ENCODE results near the gene DENND1B.
A peak's percentile ranks its signal among the peaks of the same experiment; 100 is the strongest.
"Not testable (repeated sequence)": the region's sequence is repeated elsewhere in the genome, so short reads cannot be mapped to it uniquely, and the experiment has no call there.

DENND1B gene

DNA sequence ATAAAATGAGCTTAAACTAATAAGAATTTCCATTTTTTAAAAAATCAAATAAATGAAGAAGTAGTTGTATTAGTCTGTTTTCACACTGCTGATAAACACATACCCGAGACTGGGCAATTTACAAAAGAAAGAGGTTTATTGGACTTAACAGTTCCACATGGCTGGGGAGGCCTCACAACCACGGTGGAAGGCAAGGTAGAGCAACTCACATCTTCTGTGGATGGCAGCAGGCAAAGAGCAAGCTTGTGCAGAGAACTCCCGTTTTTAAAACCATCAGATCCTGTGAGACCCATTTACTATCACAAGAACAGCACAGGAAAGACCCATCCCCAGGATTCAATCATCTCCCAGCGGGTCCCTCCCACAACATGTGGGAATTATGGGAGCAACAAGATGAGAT is 19.7 kb downstream of the DENND1B start:
- intact Hi-C loops (cut with DNase I); DNase-seq: not testable (repeated sequence)

DNA sequence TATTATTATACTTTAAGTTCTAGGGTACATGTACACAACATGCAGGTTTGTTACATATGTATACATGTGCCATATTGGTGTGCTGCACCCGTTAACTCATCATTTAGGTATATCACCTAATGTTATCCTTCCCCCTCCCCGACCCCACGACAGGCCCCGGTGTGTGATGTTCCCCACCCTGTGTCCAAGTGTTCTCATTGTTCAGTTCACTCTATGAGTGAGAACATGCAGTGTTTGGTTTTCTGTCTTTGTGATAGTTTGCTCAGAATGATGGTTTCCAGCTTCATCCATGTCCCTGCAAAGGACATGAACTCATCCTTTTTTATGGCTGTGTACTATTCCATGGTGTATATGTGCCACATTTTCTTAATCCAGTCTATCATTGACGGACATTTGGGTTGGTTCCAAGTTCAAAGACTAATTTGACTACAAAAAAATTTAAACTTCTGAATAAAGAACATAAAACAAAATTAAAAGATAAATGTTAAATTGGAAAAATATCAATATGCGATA is 22.6 kb downstream of the DENND1B start:
- intact Hi-C loops (cut with DNase I), result not testable (repeated sequence)

DNA sequence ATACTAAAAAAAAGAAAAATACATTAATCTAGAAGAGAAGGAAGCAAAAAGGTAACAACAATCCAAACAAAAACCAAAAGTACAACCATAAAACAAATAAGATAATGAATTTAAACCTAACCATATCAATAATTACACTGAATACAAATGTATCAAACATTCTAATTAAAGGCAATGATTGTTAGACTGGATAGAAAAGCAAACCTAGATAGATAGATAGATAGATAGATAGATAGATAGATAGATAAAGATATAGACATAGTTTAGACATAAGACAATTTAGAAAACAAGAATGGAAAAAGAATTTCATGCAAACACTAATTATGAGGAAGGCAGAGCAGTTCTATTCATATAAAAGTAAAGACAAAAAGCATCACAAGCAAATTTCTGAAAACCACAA is 24.9 kb downstream of the DENND1B start:
- DNase-seq, result no peak
- intact Hi-C loops (cut with DNase I), result no loop called here

More for the DNA sequence above, 22.6 kb downstream of the DENND1B start:
- not testable (repeated sequence) for DNase-seq

DNA sequence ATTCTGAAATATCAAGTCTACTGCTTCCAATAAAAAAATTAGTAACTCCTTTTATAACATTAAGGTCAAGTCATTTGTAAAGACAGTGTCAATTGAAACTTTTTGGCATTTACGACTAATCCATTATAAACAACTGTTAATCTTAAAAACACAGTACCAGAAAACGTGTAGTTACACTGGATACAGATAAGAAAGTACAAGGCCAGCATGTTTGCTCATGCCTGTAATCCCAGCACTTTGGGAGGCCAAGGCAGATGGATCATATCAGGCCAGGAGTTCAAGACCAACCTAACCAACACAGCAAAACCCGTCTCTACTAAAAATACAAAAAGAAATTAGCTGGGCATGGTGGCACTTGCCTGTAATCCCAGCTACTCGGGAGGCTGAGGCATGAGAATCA is 29.4 kb downstream of the DENND1B start:
- DNase-seq, result no peak
- intact Hi-C loops (cut with DNase I), result no loop called here

DNA sequence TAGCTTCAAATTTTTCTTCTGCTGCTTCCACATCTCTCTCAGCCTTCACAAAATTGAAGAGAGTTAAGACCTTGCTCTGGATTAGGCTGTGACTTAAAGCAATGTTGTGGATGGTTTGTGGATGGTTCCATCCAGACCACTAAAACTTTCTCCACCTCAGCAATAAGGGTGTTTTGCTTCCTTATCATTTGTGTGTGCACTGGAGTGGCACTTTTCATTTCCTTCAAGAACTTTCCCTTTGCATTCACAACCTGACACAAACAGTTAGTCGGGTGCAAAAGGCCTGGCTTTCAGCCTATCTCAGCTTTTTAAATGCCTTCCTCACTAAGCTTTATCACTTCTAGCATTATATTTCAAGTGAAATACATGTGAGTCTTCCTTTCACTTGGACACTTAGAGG is 30.3 kb downstream of the DENND1B start:
- DNase-seq, result no peak
- intact Hi-C loops (cut with DNase I), result no loop called here

DNA sequence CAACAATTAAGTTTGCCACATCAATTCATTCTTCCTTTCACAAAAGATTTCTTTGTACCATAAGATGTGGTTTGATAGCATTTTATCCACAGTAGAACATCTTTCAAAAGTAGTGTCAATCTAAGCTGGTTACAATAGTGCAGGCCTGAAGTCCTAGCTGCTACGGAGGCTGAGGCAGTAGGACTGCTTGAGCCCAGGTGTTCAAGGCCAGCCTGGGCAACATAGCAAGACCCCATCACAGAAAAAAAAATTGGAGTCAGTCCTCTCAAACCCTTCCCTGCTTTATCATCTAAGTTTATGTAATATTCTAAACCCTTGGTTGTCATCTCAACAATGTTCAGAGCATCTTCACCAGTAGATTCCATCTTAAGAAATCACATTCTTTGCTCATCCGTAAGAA is 31.7 kb downstream of the DENND1B start:
- intact Hi-C loops (cut with DNase I), result no loop called here
- no peak for DNase-seq

DNA sequence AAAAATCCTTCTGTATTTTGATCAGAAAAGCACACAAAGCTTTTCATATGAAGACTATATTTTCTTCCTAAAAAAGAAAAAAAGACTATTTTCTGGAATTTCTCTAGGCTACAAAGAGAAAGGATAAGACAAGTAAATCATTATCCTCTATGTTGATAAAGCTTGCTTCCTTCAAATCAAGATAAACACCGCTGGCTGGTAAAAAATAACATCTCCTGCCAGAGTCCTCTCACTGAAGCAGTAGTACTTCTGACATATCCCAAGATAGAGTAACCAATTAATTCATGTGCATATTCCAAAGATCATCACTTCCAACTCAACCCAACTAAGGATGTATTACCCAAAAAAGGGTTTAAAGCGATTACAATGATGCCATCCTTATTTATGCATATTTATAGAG is 34.3 kb downstream of the DENND1B start:
- intact Hi-C loops (cut with DNase I), result no loop called here

DNA sequence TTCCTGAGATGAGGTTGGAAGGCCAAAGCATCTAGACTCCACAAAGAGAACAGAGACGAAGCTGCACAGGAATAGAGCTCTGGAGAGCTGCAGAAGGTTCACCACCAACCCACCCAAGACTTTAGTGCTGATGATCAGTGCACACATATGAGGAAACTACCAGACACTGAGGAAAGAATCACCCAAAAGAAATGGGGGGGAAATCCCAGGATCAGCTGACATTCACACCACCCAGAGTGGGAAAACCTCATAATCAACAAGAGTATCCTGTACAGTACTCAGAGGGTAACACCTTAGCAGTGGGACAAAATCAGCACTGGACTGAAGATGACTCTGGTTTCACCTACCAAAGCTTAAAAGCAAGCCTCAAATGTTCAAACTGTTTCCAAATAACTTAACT is 36.4 kb downstream of the DENND1B start:
- no peak for DNase-seq
- intact Hi-C loops (cut with DNase I), result no loop called here

More for the DNA sequence above, 34.3 kb downstream of the DENND1B start:
- DNase-seq, result no peak

DNA sequence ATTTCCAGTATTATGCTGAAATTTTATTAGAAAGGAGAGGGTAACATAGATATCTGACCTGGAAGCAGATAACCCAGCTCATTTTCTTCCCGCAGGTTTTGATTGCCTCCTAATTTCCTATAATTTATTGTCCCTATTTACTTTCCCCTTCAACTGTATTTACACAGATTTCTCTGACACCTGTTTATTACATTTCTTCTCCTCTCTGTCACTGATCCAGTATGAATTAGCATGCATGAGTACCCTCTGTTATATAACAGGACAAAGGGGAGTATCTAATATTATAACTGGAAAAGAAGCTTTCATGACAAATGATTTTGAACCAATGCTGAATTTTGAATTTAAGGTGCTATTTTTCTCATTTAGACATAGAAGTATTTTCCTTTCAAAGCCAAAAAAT is 37.4 kb downstream of the DENND1B start:
- no peak for DNase-seq
- intact Hi-C loops (cut with DNase I), result no loop called here

DNA sequence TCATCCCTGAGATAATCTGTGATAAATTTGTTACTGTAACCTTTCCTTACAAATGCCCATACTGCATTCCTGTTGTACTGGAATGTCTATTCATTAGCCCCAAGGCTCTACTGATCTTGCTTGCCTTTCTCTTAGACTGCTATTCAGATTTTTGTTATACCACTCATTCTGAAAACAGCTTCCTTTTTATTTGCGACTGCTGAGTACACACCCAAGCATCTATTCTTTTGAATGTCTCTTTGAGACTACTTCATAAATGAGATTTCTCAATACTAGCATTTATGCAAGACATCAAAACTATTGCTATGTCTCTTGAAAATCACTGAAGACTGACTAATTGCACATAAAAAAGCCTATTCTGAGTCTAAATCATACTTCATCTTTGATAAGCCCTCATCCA is 38.6 kb downstream of the DENND1B start:
- intact Hi-C loops (cut with DNase I), result no loop called here
- DNase-seq, result no peak

DNA sequence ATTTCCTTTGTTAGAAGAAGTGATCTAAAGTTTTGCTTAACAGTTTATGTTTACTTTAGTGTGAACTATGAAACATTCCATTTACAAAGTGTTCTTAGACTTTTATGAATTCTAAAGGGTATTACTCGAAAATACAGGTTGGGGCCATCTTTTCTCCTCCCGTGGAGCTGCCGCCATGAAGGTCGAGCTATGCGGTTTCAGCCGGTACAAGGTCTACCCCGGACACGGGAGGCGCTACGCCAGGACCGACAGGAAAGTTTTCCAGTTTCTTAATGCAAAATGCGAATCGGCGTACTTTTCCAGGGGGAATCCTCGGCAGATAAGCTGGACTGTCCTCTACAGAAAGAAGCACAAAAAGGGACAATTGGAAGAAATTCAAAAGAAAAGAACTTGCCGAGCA is 39.8 kb downstream of the DENND1B start:
- intact Hi-C loops (cut with DNase I), result no loop called here
- DNase-seq, result no peak

DNA sequence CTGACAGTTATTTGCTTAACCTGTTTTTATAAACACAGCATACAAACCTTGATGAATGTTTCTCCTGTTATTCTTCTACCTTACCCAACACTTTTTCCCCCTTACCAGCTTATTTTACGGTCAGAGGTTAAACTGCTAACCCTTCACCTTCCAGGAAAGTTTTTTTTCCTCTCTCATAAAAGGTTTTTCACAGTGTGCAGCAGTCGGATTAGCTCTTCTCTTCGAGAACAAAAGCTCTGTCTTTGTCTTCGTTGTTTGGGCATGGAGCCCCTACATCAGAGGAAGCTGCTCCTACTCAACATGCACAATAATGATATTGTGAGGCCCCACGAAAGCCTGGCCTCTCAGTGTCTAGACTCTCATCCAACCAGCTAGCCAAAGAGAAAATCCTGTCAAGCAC is 42.0 kb downstream of the DENND1B start:
- peak in 7 of 42 donors; percentile 4 to 54 (median 21) for DNase-seq
- intact Hi-C loops (cut with DNase I), result no loop called here

DNA sequence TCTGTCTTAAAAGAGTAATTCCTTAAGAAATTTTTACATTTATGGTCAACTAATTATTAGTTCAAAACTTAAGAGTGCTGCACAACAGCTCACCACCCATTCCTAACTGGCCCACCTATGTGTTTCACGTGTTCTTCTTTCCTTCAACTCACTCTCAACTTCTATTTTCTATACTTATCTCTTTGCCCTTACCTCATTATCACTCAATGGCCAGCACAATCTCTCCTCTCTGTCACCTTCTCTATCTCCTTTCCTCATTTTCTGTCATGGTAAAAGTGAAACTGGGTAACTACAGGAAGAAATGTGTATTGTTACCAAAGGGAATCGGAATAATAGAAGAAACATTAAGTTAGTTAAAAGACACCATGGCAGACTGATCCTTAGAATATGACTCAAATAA is 43.1 kb downstream of the DENND1B start:
- DNase-seq, result no peak
- intact Hi-C loops (cut with DNase I), result no loop called here

DNA sequence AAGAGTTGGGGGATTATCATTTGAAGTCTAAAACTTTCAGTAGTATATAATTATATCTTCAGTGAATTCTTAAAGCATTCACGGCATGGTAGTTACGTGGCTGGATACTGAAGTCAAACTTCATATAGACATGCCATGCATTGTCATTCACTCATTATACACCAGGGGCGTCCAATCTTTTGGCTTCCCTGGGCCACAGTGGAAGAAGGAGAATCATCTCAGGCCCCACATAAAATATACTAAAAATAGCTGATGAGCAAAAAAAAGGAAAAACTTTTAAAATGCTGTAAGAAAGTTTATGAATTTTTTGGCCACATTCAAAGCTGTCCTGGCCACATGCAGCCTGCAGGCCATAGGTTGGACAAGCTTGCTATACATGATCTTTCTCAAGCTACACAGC is 43.8 kb downstream of the DENND1B start:
- no peak for DNase-seq
- intact Hi-C loops (cut with DNase I), result no loop called here

DNA sequence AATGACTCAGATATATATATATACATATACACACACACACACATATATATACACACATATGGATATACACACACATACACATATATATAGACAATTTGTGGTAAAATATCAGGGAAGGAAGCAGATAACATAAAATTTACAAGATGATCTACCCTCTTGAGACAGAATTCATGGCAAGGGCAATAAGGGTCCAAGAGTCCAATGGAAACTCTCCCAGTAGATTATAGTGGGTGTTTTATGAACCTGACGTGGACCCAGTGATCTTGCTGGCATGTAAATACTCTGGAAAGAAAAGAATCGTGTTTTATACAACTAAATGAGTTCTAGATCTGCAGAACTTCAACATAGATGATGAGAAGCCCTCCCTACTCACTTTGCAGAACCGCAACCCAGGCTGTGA is 49.3 kb downstream of the DENND1B start:
- intact Hi-C loops (cut with DNase I), result no loop called here
- DNase-seq, result no peak

DNA sequence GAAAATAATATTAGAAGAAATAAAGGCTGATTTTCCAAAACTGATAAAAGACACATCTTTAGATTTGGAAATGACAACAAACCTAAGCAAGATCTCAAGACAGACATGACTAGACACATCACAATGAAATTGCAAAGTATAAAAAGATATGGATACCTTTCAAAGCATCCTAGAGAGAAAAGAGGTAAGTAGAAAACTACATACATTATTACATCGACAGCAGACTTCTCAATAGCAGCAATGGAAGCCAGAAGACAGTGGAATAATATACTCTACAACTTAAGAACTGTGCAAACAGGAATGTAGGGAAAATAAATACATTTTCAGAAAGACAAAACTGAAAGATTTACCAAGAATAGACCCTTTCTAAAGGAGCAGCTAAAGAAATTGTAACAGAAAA is 50.2 kb downstream of the DENND1B start:
- intact Hi-C loops (cut with DNase I), result no loop called here
- DNase-seq, result no peak

DNA sequence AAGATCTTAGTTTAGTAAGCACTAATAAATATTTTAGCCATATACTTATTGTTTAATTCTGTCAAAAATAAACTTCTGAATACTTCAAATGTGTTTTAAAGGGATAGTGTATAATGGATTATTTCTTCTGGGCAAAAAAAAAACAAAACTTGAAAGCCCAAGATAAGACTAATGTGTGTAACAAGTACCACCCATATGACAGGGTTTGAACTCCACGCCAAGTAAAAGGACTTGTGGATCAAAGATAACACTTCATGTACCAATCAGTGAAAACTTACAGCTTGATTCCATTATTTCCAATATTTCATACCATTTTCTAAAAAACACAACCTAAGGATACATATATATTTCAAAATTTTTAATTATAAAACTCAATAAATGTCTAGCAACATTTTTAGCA is 59.5 kb downstream of the DENND1B start:
- no peak for DNase-seq

DNA sequence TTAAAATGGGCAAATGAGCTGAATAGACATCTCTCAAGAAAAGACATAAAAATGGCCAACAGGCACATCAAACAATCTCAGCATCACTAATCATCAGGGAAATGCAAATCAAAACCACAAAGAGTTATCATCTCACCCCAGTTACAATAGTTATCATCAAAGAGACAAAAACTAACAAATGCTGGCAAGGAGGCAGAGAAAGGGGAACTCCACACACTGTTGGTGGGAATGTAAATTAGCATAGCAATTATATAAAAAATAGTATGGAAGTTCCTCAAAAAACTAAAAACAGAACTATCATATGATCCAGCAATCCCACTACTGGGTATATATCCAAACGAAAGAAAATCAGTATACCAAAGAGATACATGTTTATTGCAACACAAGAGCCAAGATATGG is 68.7 kb downstream of the DENND1B start:
- no peak for DNase-seq
- intact Hi-C loops (cut with DNase I), result no loop called here

More for the DNA sequence above, 59.5 kb downstream of the DENND1B start:
- intact Hi-C loops (cut with DNase I), result no loop called here

DNA sequence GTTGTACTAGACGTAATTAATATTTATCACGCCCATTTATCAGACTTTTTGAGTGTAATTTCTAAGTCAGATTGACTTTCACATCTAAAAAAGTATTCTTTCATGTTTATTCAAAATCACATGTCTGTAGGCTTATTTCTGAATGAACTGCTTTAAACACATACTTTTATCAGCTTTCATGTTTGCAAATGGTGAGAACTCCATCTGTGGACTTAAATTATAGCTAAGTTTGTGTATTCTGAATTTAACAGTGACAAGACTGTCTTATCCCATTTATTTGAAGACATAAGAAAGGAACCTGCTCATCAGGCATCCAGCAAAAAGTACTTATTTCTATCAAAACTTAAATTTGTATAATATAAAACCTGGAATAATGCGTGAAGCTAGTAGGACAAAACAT is 69.3 kb downstream of the DENND1B start:
- intact Hi-C loops (cut with DNase I), result no loop called here
- no peak for DNase-seq

DNA sequence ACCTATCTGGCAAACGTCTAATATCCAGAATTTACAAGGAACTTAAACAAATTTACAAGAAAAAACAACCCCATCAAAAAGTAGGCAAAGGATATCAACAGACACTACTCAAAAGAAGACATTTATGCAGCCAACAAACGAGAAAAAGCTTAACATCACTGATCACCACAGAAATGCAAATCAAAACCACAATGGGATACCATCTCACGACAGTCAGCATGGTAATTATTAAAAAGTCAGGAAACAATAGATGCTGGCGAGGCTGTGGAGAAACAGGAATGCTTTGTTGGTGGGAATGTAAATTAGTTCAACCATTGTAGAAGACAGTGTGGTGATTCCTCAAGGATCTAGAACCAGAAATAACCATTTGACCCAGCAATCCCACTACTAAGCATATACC is 74.6 kb downstream of the DENND1B start:
- intact Hi-C loops (cut with DNase I); DNase-seq: not testable (repeated sequence)

DNA sequence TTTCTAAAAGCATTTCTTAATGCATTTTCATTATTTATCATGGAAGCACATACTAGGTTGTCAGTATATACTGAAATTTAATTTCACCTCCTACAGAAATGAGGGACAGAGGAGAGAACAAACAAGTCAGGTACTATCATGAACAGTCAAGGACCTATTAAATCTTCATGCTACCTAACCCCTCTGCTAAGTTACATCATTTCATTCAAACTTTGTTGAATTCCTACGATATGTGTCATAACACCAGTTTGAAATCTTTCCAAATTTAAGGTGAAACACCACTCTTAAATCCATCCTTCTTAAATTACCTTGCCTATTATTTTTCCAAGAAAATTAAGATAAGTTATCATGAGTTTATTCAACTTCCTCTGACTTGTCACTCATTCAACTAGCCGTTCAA is 78.9 kb downstream of the DENND1B start:
- no peak for DNase-seq
- intact Hi-C loops (cut with DNase I), result no loop called here

DNA sequence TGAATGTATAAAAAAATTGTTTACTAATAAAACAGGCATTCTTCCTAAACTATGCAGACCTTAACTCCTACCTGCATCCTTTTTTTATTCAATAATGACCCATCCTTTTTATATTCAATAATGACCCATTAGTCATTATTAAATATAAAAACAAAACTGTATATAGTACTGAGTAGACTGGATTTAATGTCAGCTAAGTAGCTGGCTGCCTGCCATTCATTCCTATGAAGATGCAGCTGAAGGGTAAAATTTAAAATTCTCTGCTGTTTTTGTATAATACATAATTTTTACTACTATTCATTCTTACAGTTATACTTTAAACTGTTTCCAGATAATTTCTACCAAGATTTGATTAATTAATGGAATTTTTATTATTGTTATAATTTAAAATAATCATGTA is 79.3 kb downstream of the DENND1B start:
- DNase-seq, result no peak
- intact Hi-C loops (cut with DNase I), result no loop called here
